ENCODE results near the gene RHOT2.
"Not testable (repeated sequence)": the region's sequence is repeated elsewhere in the genome, so short reads cannot be mapped to it uniquely, and the experiment has no call there.

The RHOT2 gene

GRCh38 chr16:702341-702740 is 34.4 kb downstream of the RHOT2 start:
- no peak for DNase-seq

GRCh38 chr16:703406-703805 is 35.5 kb downstream of the RHOT2 start:
- no peak for DNase-seq

- no peak for DNase-seq
Measured at GRCh38 chr16:704047-704446, 36.1 kb downstream of the RHOT2 start.

GRCh38 chr16:704552-705380 is 36.8 kb downstream of the RHOT2 start:
- DNase-seq = no peak

- no peak for DNase-seq
Measured at GRCh38 chr16:705431-706188, 37.7 kb downstream of the RHOT2 start, which contains the start of gene FBXL16. Gene FBXL16, minus strand, starts transcription at chr16:705801. Its CDS starts 8,396 bp downstream, at chr16:697405.

GRCh38 chr16:706189-707061 is 38.5 kb downstream of the RHOT2 start:
- DNase-seq = no peak

GRCh38 chr16:707062-707538 is 39.2 kb downstream of the RHOT2 start:
- no peak for DNase-seq

GRCh38 chr16:708019-708418 is 40.1 kb downstream of the RHOT2 start:
- no peak for DNase-seq

- DNase-seq = no peak
Measured at GRCh38 chr16:708959-709358, 41.0 kb downstream of the RHOT2 start.

- DNase-seq = peak; percentile 80
Measured at GRCh38 chr16:709566-710499, 41.9 kb downstream of the RHOT2 start.

GRCh38 chr16:710500-711075 is 42.7 kb downstream of the RHOT2 start:
- no peak for DNase-seq

- DNase-seq = no peak
Measured at GRCh38 chr16:711084-711483, 43.2 kb downstream of the RHOT2 start.

GRCh38 chr16:711548-712320 is 43.8 kb downstream of the RHOT2 start:
- DNase-seq = peak; percentile 79

GRCh38 chr16:712740-713250 is 44.9 kb downstream of the RHOT2 start:
- DNase-seq = not testable (repeated sequence)

- DNase-seq = no peak
Measured at GRCh38 chr16:714079-714478, 46.1 kb downstream of the RHOT2 start.

- peak; percentile 94 for DNase-seq
Measured at GRCh38 chr16:714558-715476, 46.9 kb downstream of the RHOT2 start, which contains the start of gene METRN. Gene METRN, plus strand, starts transcription at chr16:715118. Its CDS starts 172 bp downstream, at chr16:715290.

- DNase-seq = no peak
Measured at GRCh38 chr16:715477-716199, 47.7 kb downstream of the RHOT2 start.

- DNase-seq = peak; percentile 65
Measured at GRCh38 chr16:716200-716568, 48.3 kb downstream of the RHOT2 start.
